H9 (cell line): Measurements from ENCODE around the gene MBNL1. TPM values are rescaled to one million over a fixed set of nuclear protein-coding genes. Genes with fewer than 3 reads are reported as not detected.

Source experiments
- DNase-seq: peaks from one replicate; pipeline ENCODE4 v3.0.0-alpha.2; 2017
- H2AFZ ChIP-seq: one replicate; pipeline ENCODE4 v1.6.1; 2013; ENCODE audit warnings: mild to moderate bottlenecking, low read length, control low read depth, moderate library complexity
- H2AK5ac ChIP-seq: 2 replicates; pipeline ENCODE4 v1.6.1; 2013; ENCODE audit warnings: low read length, control low read depth, mixed read lengths; ENCODE audit not compliant: insufficient read length
- H2BK120ac ChIP-seq: one replicate; pipeline ENCODE4 v1.6.1; 2013; ENCODE audit warnings: low read depth, mild to moderate bottlenecking, low read length, control low read depth, inconsistent platforms; ENCODE audit not compliant: poor library complexity, severe bottlenecking
- H2BK12ac ChIP-seq: 2 replicates; pipeline ENCODE4 v1.6.1; 2013; ENCODE audit warnings: low read length, control low read depth, mixed read lengths, low read depth; ENCODE audit not compliant: insufficient read length
- H2BK15ac ChIP-seq: 2 replicates; pipeline ENCODE4 v1.6.1; 2013; ENCODE audit warnings: low read depth, low read length, control low read depth
- H2BK20ac ChIP-seq: one replicate; pipeline ENCODE4 v1.6.1; 2013; ENCODE audit warnings: low read depth, mild to moderate bottlenecking, low read length, control low read depth, inconsistent platforms; ENCODE audit not compliant: poor library complexity, severe bottlenecking
- H2BK5ac ChIP-seq: 2 replicates; pipeline ENCODE4 v1.6.1; 2013; ENCODE audit warnings: low read length, control low read depth, mixed read lengths; ENCODE audit not compliant: insufficient read length
- H3K14ac ChIP-seq: 2 replicates; pipeline ENCODE4 v1.6.1; 2013; ENCODE audit warnings: low read length, control low read depth; ENCODE audit not compliant: insufficient read depth
- H3K18ac ChIP-seq: 2 replicates; pipeline ENCODE4 v1.6.1; 2013; ENCODE audit warnings: low read depth, mild to moderate bottlenecking, mixed read lengths, low read length, control low read depth; ENCODE audit not compliant: insufficient read length
- H3K23ac ChIP-seq: 2 replicates; pipeline ENCODE4 v1.6.1; 2013; ENCODE audit warnings: low read length, control low read depth, mixed read lengths, low read depth; ENCODE audit not compliant: insufficient read length
- H3K23me2 ChIP-seq: 2 replicates; pipeline ENCODE4 v1.6.1; 2013; ENCODE audit warnings: low read depth, mild to moderate bottlenecking, mixed read lengths, low read length, control low read depth; ENCODE audit not compliant: insufficient read length, poor library complexity, severe bottlenecking
- H3K27ac ChIP-seq: 2 replicates; pipeline ENCODE4 v1.5.1; 2013; ENCODE audit warnings: low read length, control low read depth, mixed read lengths, low read depth; ENCODE audit not compliant: insufficient read length
- H3K27me3 ChIP-seq: 2 replicates; pipeline ENCODE4 v1.6.1; 2013; ENCODE audit warnings: low read length, control low read depth, inconsistent platforms; ENCODE audit not compliant: insufficient read depth
- H3K4ac ChIP-seq: 2 replicates; pipeline ENCODE4 v1.6.1; 2013; ENCODE audit warnings: low read depth, mild to moderate bottlenecking, control low read depth, inconsistent platforms, low read length, moderate library complexity
- H3K4me1 ChIP-seq: 2 replicates; pipeline ENCODE4 v1.6.1; 2013; ENCODE audit warnings: low read length, control low read depth, inconsistent platforms; ENCODE audit not compliant: insufficient read depth
- H3K4me2 ChIP-seq: 2 replicates; pipeline ENCODE4 v1.6.1; 2013; ENCODE audit warnings: low read length, control low read depth, mixed read lengths; ENCODE audit not compliant: insufficient read length, insufficient read depth
- H3K56ac ChIP-seq: 2 replicates; pipeline ENCODE4 v1.6.1; 2013; ENCODE audit warnings: low read depth, mild to moderate bottlenecking, mixed read lengths, low read length, control low read depth; ENCODE audit not compliant: insufficient read length
- H3K79me1 ChIP-seq: 2 replicates; pipeline ENCODE4 v1.6.1; 2013; ENCODE audit warnings: low read depth, mild to moderate bottlenecking, moderate library complexity, low read length, control low read depth, inconsistent platforms; ENCODE audit not compliant: insufficient read depth, poor library complexity, severe bottlenecking
- H3K79me2 ChIP-seq: 2 replicates; pipeline ENCODE4 v1.6.1; 2013; ENCODE audit warnings: low read length, control low read depth, inconsistent platforms; ENCODE audit not compliant: insufficient read depth
- H3K9ac ChIP-seq: 2 replicates; pipeline ENCODE4 v1.6.1; 2013; ENCODE audit warnings: low read length, control low read depth, mixed read lengths; ENCODE audit not compliant: insufficient read length; ENCODE audit errors: extremely low read depth
- H3K9me3 ChIP-seq: one replicate; pipeline ENCODE4 v1.6.1; 2013; ENCODE audit warnings: low read depth, low read length, inconsistent platforms; ENCODE audit not compliant: control insufficient read depth
- H3T11ph ChIP-seq: one replicate; pipeline ENCODE4 v1.6.1; 2013; ENCODE audit warnings: mild to moderate bottlenecking, low read length, control low read depth, inconsistent platforms
- H4K20me1 ChIP-seq: one replicate; pipeline ENCODE4 v1.6.1; 2013; ENCODE audit not compliant: control insufficient read depth, insufficient read length, insufficient read depth
- H4K5ac ChIP-seq: 2 replicates; pipeline ENCODE4 v1.6.1; 2013; ENCODE audit warnings: low read depth, mild to moderate bottlenecking, mixed read lengths, low read length, control low read depth; ENCODE audit not compliant: insufficient read length
- H4K8ac ChIP-seq: replicated peaks from 2 replicates; pipeline ENCODE4 v1.6.1; 2013; ENCODE audit warnings: low read length, control low read depth, mixed read lengths, low read depth; ENCODE audit not compliant: insufficient read length
- H4K91ac ChIP-seq: 2 replicates; pipeline ENCODE4 v1.6.1; 2013; ENCODE audit warnings: low read depth, mild to moderate bottlenecking, moderate library complexity, mixed read lengths, low read length, control low read depth; ENCODE audit not compliant: insufficient read length
- H3K27ac Mint-ChIP-seq, 3 experiments: 2 replicates in 2 of 3; 3 replicates in 1 of 3; pipeline ENCODE4 v1.8.0; 2020 to 2021; ENCODE audit warnings: mixed read lengths in 3 of 3, mild to moderate bottlenecking in 1 of 3, moderate library complexity in 1 of 3
- H3K27me3 Mint-ChIP-seq: 2 replicates; pipeline ENCODE4 v1.8.0; 2021; ENCODE audit warnings: low read depth, mild to moderate bottlenecking, moderate library complexity, mixed read lengths
- H3K36me3 Mint-ChIP-seq, 3 experiments: 2 replicates in 2 of 3; 3 replicates in 1 of 3; pipeline ENCODE4 v1.8.0; 2020 to 2021; ENCODE audit warnings: low read depth in 3 of 3, mixed read lengths in 3 of 3; ENCODE audit not compliant: insufficient read depth in 1 of 3
- H3K4me1 Mint-ChIP-seq, 2 experiments: 2 replicates each; pipeline ENCODE4 v1.8.0; 2020; ENCODE audit warnings: mixed read lengths in 2 of 2
- H3K4me3 Mint-ChIP-seq, 2 experiments: 2 replicates in 1 of 2; 3 replicates in 1 of 2; pipeline ENCODE4 v1.8.0; 2020 to 2021; ENCODE audit warnings: mild to moderate bottlenecking in 2 of 2, mixed read lengths in 2 of 2, moderate library complexity in 1 of 2
- H3K9me3 Mint-ChIP-seq, 2 experiments: 2 replicates in 1 of 2; 3 replicates in 1 of 2; pipeline ENCODE4 v1.8.0; 2020; ENCODE audit warnings: mild to moderate bottlenecking in 2 of 2, mixed read lengths in 2 of 2, moderate library complexity in 1 of 2
- WGBS: extraction: QIAGEN DNeasy Blood & Tissue Kit; methylation state at CpG from one replicate; pipeline ENCODE4 v1.1.7; 2013; ENCODE audit warnings: missing lambda C conversion rate, low lambda C conversion rate, mixed read lengths; ENCODE audit not compliant: insufficient read length; ENCODE audit errors: extremely low coverage; 5-methylcytosine and 5-hydroxymethylcytosine counted together
- total RNA-seq: library from RNA; stranded (reverse); gene quantifications from 2 replicates; pipeline ENCODE4 v1.2.1, GENCODE V29; 2021
- TF ChIP-seq, protein P1 (sequence below): fragments of 200-600 bp; sonication (generic); conservative IDR thresholded peaks from 3 replicates; pipeline ENCODE4 v1.8.0; 2021; ENCODE audit warnings: antibody characterized with exemption, mild to moderate bottlenecking

Gene MBNL1
- total RNA-seq, 1 experiment from 2014 or later = 14.9 TPM

DNA sequence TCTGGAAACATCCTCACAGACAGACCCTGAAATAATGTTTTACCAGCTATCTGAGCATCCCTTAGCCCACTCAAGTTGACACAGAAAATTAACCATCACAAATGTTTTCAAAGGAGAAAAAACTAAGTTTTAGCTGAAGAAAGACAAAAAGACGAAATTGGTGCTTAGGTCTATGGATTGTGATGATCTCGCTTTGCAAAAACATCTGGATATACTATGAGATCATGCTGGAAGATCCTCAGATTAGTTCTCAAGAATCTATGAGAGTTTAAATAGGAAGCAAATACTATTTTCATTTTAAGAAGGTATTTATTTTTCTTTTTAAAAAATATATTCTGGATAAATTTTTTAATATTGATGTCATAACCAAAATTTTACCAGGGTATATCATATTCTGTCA is 42.6 kb upstream of the MBNL1 start:
- Histone ChIP-seq H3K9me3 (no peaks in the 10 kb centered on the region), H3K79me2 (no peaks in the 10 kb centered on the region), H3K9ac (no peak overlapping the region), H2BK120ac (no peak overlapping the region), H3K79me1 (no peaks in the 10 kb centered on the region), H4K5ac (no peak overlapping the region), H3T11ph (no peak overlapping the region), H4K8ac (no peak overlapping the region), H3K27ac (no peak overlapping the region), H3K4me2 (no peak overlapping the region), H3K23ac (no peak overlapping the region), H2AFZ (no peak overlapping the region), H3K18ac (no peak overlapping the region), H2BK5ac (no peak overlapping the region), H3K23me2 (no peaks in the 10 kb centered on the region), H2BK12ac (no peak overlapping the region), H2BK15ac (no peak overlapping the region), H3K4ac (no peak overlapping the region), H4K20me1 (no peaks in the 10 kb centered on the region), H2BK20ac (no peak overlapping the region), H3K14ac (no peak overlapping the region), H3K56ac (no peak overlapping the region), H2AK5ac (no peak overlapping the region), H4K91ac (no peak overlapping the region), H3K4me1 (no peaks in the 10 kb centered on the region), H3K27me3 (no peaks in the 10 kb centered on the region)
- WGBS = no CpG with 5 or more reads among the region's 2 CpGs
- no peak for DNase-seq
- H3K4me3 Mint-ChIP-seq = no peak overlapping the region
- H3K9me3 Mint-ChIP-seq = no peaks in the 10 kb centered on the region
- H3K27ac Mint-ChIP-seq = no peak overlapping the region
- no peaks in the 10 kb centered on the region for H3K27me3 Mint-ChIP-seq
- TF ChIP-seq, protein P1, sequence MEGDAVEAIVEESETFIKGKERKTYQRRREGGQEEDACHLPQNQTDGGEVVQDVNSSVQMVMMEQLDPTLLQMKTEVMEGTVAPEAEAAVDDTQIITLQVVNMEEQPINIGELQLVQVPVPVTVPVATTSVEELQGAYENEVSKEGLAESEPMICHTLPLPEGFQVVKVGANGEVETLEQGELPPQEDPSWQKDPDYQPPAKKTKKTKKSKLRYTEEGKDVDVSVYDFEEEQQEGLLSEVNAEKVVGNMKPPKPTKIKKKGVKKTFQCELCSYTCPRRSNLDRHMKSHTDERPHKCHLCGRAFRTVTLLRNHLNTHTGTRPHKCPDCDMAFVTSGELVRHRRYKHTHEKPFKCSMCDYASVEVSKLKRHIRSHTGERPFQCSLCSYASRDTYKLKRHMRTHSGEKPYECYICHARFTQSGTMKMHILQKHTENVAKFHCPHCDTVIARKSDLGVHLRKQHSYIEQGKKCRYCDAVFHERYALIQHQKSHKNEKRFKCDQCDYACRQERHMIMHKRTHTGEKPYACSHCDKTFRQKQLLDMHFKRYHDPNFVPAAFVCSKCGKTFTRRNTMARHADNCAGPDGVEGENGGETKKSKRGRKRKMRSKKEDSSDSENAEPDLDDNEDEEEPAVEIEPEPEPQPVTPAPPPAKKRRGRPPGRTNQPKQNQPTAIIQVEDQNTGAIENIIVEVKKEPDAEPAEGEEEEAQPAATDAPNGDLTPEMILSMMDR = no peak
- H3K4me1 Mint-ChIP-seq = no peaks in the 10 kb centered on the region
- no peaks in the 10 kb centered on the region for H3K36me3 Mint-ChIP-seq
